Inflammatory macrophage treated with lipopolysaccharide for 1 hour (primary cell): ENCODE results near the gene OR9Q1.

Experiments used
- DNase-seq, 2 donors: peaks; one replicate each; pipeline ENCODE4 v3.0.0-alpha.2; 2020 to 2022

Gene OR9Q1

DNA sequence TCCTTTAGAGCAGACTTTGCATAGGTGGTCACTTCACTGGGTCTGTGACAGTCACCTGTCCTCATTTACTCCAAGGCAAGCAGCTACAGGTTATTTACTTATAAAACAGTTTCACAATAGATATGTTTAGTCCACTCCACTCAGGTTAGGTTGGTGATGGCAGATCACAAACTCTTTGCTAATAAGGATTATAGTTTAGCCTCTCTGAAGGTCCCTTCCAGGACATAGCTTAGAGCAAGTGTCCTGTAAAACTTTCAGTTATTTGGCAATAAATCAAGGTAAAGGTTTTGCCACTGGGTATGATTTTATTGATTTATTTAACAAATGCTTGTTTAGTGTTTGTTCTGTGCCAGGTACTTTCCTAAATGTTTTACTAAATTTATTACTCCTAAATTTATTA, 15.9 kb downstream of the OR9Q1 start:
- DNase-seq, result no peak

- DNase-seq, result no peak
Observed at GRCh38 chr11:58043379-58043778, 19.7 kb downstream of the OR9Q1 start.

GRCh38 chr11:58046231-58046630, 22.6 kb downstream of the OR9Q1 start:
- DNase-seq, result no peak

DNA sequence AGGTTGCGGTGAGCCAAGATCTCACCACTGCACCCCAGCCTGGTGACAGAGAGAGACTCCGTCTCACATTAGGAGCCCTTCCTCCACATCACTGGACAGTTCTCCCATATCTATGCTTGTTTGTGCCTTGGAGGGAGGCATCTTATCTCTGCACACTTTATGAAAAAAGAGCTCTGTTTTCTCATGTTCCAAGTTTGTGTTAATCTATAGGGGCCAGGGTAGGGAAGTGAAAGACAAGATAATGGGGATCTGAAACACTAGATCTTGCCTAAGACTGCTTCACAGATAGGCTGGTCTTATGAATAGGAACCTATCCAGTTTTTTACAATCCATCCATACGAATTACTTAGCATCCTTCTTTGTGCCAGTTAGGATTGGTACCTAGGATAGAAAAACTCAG, 24.1 kb downstream of the OR9Q1 start:
- DNase-seq, result no peak

- no peak for DNase-seq
Observed at GRCh38 chr11:58055806-58056401, 32.2 kb downstream of the OR9Q1 start.

- DNase-seq, result no peak
Observed at GRCh38 chr11:58057481-58057880, 33.8 kb downstream of the OR9Q1 start.

DNA sequence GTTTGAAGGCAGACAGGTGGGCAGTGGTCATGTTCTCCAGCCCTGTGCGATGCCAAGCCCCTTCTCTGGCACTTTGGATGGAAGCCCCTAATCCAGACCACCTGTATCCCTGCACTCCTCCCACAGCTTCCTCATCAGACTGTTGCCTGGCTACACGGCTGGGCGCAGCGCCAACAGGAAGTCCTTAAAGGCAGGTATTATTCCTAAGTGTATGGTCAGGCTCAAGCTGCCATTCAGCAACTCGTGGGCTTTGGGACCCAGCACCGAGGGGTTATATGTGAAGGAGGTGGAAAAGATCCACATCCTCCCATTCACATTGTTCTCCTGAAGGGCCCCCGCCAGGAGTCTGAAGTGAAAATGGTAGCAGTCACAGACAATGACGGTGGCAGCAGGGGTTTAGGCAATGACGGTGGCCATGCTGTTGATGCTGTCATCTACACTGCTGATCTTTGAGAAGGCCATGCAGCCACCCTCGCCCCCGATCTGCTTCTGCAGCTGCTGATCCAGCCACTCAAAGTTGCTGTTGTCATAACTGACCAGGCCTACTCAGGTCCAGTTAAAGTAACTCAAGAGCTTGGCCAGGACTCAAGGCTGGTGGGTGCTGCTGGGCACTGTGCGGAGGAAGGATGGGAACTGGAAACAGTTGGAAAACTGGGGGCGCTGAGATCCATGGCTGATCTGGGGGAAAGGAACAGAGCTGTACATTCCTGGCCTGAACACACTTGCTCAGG, 34.8 kb downstream of the OR9Q1 start:
- DNase-seq, result no peak

GRCh38 chr11:58059007-58059350, 35.3 kb downstream of the OR9Q1 start:
- no peak for DNase-seq

GRCh38 chr11:58060535-58060934, 36.9 kb downstream of the OR9Q1 start:
- no peak for DNase-seq

- no peak for DNase-seq
Observed at GRCh38 chr11:58060939-58061672, 37.4 kb downstream of the OR9Q1 start.

GRCh38 chr11:58061813-58062212, 38.1 kb downstream of the OR9Q1 start:
- no peak for DNase-seq

DNA sequence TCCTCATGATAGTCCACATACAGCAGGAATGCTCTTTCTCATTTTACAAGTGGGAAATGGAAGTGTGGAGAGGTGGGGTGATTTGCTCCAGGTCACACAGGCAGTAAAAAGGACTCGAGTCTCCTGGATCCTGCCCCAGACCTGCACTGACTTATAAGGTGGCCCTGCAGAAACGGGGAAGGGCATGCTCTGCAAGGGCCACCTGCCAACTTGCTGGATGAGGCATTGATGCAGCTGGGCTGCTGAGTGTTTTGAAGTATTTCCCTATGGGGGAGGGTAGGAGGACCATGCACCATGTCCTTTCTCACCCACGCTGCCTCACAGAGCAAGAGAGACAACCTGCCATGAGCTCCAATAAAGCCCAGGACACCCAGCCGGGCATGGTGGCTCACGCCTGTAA, 44.0 kb downstream of the OR9Q1 start:
- DNase-seq, result no peak

DNA sequence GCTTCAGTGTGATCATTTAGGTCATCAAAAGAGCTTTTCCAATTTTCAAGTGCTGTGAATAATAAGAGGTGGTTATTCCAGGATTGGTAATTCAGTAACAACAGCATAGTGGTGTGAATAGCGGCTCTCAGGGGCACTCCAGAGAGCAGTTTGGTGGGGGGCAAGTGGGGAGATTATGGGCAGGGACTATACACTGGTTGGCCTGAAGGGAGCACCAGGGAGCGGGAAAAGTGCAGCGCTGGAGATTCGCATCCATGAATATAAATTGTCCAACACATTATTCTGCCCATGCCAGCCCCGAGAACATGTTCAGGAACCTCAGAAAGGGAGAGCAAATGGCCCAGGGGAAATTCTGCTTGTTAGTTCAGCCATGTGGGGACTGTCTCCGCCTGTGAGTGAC, 45.0 kb downstream of the OR9Q1 start:
- no peak for DNase-seq

DNA sequence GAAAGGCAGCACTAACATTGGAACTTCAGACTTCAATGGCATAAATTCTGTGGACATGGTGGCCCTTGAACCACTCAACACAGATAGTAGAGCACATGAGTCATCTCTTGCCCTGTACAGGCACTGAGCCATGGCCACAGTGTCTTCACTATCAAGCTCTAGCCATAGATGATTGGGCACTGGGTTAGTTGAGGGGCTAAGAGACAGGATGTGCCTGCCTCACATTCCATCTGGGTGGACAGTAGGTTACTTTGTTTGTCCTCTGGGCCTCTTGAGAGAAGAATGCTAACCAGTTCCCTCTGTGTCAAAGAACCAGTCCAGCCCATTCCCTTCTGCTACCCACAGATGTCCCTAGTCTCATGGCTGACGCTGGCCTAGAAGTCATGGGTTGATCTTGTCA, 46.9 kb downstream of the OR9Q1 start:
- no peak for DNase-seq

DNA sequence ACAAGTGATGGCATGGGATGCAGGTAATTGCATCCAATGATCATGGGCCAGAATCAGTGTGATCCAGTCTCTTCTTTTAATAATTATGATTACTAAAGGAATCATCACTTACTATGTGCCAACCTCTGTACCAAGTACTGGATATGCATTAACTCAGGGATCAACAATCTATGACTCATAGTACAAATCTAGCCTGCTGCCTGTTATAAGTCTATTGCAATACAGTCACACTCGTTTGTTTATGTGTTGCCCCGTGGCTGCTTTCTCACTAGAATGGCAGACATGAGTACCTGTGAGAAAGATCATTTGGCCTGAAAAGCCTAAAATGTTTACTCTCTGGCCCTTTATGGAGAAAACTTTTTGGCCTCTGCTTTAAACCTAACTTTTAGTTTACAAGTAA, 52.1 kb downstream of the OR9Q1 start:
- no peak for DNase-seq

- no peak for DNase-seq
Observed at GRCh38 chr11:58086528-58086927, 62.8 kb downstream of the OR9Q1 start.

DNA sequence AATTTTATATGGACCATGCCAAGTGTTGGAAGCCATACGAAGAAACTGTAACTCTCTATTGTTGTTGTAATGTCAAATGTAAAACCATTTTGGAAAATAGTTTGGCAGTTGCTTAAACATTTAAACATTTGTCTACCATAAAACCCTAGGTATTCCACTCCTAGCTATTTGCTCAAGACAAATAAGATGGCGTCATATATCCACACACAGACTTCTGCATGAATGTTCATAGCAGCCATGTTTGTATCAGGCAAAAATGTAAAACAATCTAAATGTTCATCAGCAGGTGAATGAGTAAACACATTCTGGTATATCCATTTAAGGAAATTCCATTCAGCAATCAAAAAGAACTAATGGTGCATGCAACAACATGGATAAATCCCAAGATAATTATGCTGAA, 73.8 kb downstream of the OR9Q1 start:
- no peak for DNase-seq

- DNase-seq, result no peak
Observed at GRCh38 chr11:58121096-58121495, 97.4 kb downstream of the OR9Q1 start.

GRCh38 chr11:58125469-58125868, 101.8 kb downstream of the OR9Q1 start, which contains the start of gene OR9I1:
TSS of gene OR9I1 (minus strand) at chr11:58125530. CDS start at chr11:58119444, 6,086 bp downstream.
- no peak for DNase-seq

DNA sequence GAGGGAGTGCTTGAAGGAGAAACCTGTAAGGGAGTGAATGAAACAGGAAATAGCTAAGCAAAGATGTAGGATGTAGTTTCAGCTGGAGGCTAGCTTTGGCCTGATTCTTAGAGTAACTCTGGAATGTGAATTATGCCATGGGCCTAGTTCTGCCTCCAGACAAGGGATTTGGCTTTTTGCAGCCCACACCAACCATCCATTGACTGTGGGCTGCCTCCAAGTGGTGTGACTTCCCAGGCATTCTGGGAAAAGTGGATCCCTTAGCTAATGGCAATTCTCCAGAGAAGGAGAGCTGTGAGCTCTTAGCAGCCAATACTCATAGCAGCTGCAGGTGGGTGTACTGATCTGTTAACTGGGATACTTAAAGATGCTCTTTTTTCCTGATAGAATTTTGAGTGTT, 103.7 kb downstream of the OR9Q1 start:
- no peak for DNase-seq

DNA sequence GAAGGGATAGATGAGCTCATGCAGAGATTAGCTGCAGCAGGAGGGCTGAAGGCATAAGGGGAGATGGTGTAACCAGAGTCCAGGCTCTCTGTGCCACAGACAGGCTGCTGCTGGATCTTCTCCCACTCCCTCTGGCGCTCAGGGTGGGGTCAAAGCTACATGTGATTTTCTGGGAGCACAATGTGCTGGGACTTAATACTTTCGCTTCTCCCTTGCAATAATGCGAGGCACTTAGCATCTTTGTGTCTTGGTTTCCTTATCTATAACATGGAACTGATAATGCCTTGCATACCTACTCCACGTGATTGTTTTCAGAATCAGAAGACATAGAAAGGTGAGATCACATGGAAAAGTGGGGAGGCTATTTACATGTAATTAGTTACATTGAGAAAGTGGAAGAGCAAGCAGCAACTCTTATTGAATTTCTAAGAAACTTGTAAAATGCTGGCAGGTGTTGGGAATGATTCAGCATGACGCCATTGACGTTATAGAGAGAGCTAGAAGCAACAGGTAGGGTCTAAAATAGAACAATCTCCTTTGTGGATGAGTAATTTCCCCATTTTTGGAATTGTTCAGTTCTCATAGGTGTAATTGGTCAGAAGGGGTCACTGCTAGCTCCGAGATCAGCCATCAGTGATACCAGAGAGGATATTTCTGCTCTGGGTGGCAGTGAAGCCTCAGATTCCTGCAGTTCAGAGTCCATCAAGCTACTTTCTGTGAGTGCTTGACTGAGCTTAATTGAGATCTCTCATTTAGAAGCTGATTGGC, 109.8 kb downstream of the OR9Q1 start:
- DNase-seq, result no peak

DNA sequence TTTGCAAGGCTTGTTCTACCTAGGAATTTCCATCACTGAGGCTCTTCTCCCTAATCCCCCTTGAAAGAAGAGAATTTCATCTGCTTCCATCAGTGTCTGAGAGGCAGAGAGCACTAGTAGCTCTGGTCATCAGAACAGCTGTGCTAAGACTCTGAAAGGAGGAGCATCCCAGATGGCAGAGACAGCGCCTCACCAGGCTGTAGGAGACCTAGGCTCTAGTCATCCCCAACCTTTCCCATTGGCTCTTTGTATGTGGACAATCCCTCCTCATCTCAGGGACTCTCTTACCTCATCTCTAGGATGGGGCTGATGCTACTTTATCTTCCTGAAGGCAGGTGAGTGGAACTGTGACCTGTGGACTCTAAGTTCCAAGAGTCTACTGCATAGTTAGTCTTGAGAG, 110.5 kb downstream of the OR9Q1 start:
- no peak for DNase-seq

- DNase-seq, result no peak
Observed at GRCh38 chr11:58135171-58135570, 111.5 kb downstream of the OR9Q1 start.

- no peak for DNase-seq
Observed at GRCh38 chr11:58142761-58143160, 119.1 kb downstream of the OR9Q1 start.
